GM21737 (cell line): Measurements from ENCODE around the gene C1orf21.

Experiments
- ATAC-seq: cut with Tn5 transposase; IDR thresholded peaks from one replicate; pipeline ENCODE4 v1.9.1; 2021; ENCODE audit warnings: mild to moderate bottlenecking, moderate library complexity; ENCODE audit not compliant: unreplicated experiment

Gene C1orf21

DNA sequence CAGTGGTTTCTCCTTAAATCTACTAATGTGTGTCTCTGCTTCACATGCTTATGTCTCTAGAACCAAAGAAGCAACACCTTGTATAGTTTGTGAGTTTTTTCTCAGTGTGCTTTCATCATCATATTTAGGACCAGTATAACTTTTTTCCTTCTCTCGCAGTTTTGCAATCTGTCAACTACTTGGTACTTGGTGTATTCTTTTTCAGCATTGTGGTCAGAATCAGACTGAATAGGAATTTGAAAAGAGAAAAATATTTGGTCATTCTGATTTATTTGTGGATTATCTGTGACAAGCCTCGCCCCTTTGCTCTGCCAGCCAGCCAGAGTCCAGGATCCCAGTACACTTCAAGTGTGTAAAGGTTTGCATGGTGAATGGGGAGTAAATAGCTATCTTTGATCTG lies 122.3 kb downstream of the C1orf21 start:
- ATAC-seq = no peak

DNA sequence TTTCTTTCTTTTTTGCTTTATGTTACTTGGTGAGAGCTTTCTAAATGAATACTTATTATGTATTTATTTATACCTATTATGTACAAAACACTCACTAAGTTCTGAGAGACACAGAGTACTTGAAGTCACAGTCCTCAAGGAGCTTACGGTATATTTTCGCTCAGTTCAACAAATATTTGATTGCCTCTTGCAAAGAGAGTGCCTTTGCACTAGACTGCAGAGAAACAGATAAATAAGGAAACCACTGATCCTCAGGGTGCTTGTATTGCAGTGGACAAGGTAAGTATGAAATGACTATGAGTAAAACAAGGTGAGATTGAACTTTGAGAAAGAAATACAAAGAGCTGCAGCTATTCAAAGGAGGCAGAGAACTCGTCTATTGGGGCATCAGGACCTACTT lies 123.3 kb downstream of the C1orf21 start:
- ATAC-seq = no peak

DNA sequence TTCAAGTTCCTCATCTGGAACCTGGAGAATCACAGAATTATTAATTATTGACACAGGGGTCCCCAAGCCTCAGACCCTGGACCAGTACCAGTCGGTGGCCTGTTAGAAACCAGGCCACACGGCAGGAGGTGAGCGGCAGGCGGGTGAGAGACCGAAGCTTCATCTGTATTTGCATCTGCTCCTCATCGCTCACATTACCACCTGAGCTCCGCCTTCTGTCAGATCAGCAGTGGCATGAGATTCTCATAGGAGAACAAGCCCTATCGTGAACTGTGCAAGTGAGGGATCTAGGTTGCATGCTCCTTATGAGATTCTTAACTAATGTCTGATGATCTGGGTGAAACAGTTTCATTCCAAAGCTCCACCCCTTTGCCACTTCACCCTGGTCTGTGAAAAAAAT lies 125.9 kb downstream of the C1orf21 start:
- no peak for ATAC-seq

DNA sequence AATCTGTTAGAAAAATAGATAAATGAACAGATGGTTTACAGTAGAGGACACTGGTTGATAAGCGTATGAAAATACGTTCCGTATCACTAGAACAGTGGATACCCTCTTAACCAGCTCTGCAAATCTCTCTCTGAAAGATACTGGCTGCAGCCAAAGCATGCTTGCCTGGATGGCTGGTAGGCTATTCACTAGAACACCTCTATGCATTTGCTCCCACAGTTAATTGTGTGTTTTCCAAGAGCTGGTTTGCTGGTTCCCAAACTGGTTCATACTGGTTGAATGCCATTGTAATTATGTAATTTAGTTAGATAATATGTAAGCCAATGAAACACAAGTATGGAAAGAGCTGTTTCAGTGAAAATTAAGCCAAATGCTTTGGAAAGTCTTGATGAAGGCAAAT lies 126.6 kb downstream of the C1orf21 start:
- no peak for ATAC-seq

DNA sequence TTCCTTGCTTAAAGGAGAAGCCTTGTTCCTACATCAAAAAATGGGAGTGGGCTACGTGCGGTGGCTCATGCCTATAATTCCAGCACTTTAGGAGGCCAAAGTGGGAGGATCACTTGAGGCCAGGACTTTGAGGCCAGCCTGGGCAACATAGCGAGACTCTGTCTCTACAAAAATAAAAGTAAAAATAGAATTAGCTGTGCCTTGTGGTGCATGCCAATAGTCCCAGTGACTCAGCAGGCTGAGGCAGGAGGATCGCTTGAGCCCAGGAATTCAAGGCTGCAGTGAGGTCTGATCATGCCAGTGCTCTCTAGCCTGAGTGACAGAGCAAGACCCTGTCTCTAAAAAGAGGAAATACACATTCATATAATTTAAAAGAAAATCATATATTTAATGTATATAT lies 127.1 kb downstream of the C1orf21 start:
- no peak for ATAC-seq

DNA sequence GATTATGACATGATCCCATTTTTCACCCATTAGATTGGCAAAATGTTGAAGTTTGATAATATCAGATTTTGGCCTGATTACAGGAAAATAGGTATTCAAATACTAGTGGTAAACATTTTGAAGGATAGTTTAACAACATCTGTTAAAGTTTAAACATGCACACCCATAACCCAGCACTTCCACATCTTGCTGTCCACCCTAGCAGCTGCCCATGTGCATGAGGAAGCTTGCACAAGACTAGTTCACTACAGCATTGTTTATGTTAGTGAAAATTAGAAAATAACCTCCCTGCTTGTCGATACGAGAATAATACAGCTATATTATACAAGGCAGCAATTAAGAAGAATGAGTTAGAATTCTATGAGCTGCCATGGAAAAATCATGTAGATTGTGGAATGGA lies 127.6 kb downstream of the C1orf21 start:
- no peak for ATAC-seq

DNA sequence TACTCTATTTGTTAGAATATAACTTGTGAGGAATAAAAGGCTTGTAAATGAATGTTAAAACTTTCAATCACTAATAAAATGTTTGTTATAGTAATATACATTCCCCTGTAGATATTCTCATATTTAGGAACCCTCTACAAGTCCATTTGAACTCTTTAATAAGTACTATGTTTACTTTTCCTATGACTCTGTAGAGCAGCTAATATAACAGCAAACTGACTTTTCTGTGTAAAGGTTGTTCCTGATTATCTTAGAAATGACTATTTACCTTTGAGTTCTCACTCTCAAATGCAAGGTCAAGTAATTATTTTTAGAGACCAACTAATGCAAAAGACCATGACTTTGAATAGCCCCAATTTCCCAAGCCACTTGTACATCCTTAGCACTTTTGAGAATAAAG lies 130.3 kb downstream of the C1orf21 start:
- ATAC-seq = no peak

DNA sequence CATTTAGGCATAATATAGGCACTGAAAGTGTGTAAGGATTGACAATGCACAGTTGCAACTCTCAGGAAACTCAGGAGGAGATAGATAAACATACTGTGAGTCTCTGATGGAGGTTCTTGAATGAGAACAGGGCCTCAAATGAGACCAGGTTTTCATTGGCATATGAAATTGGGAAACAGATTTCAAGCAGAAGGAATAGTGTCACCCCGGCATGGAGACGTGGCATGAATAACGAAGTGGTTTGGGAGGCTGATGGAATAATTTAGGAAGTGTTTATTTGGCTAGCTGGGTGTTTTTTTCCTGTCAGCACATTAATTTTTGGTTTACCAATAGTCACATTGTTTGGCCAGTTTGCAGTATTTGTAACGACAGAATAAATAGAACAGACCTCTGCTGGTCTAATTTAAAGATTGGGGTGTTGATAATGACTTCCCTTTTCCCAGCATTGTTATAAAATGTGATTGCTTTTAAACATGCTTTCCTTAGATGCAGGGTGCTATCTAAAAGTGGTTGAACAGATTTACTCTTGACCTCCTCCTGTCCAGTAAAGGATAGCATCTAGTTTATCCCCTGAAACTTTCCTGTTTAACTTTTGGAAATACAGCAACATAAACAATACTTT lies 132.0 kb downstream of the C1orf21 start:
- no peak for ATAC-seq

DNA sequence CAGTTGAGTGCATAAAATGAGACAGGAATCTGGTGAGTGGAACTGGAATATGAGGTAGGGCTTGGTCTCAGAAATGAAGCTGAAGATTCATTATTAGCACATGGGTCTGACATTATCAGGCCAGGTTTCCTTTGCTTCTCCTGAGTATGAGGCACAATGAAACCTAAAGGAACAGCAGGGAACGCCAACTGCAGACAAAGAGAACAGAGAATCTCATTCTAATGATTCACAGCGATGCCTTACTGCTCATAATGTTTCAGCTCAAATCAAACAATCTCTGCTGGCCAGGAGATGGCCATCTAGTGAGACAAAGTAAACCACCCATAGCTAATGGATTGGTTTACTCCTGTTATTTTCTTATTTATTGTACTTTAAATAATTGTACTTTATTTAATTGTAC lies 133.5 kb downstream of the C1orf21 start:
- ATAC-seq = no peak

DNA sequence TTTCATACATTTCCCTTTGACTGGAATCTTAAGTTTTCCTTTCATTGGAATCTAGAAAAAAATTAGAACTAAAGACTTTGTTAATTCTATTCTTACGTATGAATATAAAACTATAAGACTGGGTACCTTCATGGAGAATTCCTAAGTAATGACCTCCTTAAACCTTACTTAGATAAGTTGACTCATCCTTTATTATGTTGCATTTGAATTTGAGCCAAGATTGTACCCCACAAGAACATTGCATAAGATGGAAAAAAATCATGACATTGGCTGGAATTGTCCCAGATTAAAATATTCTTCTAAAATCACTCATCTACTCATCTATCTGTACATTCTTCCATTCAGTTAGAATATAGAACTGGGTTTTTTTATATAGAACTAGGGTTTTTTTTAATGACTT lies 137.4 kb downstream of the C1orf21 start:
- ATAC-seq = no peak

DNA sequence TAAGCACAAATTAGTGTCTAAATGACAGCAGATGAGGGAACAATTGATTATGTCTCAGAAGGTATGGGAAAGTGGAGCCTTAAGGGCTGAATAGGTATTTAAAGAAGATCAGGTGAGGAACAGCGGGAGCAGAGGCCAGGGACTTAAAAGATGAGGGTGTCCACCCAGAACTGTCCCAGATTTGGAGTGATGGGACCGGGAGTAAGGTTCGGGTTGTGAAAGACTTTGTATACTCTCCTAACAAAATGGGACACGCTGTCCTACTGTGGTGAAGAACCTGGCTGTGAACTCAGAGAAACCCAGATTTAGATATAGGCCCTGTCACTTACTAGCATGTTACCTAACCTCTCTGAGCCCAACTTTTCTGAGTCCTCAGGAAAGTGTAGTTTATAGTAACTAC lies 140.6 kb downstream of the C1orf21 start:
- ATAC-seq = no peak

DNA sequence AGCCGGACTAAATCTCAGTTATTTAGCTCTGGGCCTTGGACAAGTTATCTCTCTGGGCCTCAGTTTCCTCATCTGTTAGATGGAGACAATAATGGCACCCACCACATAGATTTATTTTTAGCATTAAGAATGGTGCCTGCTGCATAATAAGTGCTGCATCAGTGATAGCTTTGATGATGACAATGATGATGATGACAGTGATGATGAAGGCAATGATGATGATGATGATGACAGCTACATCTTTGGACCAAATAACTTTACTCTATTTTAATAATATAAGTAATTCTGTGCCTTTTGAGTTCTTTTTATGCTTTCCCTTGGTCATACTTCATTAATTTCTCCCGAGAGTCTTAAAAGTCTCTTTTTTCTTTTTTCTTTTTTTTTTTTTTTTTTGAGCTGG lies 143.4 kb downstream of the C1orf21 start:
- no peak for ATAC-seq

DNA sequence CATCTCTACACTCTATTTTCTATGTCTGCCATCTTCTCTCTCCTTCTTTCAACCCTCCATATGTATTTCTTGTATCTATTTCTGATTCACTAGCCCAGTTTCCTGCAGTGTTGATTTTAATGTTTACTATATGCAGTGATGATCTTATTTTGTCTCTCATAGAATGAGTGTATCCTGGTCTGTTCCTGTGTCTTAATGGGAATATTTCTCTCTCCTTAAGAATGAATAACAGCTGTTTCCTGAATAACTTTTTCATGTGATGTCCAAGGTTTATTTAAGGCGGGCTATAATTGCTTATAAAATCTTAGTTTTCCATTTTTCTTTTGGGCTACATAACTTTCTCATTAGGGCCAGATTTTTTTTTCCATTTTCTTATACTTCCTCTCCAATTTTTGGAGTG lies 144.5 kb downstream of the C1orf21 start:
- no peak for ATAC-seq

DNA sequence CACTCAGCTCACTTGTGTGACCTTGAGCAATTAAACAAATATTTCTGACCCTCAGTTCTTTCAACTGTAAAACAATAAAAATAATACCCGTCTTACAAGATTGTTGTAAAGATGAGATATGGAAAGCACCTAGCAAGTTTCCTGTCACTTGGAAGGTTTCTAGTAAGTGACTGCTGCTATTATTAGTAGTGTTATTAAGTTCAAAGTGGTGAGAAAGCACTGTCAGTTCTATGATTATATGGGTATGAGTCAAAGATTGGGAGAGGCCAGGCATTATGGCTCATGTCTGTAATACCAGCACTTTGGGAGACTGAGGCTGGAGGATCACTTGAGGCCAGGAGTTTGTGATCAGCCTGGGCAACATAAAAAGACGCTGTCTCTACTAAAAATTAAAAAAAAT lies 145.4 kb downstream of the C1orf21 start:
- no peak for ATAC-seq

DNA sequence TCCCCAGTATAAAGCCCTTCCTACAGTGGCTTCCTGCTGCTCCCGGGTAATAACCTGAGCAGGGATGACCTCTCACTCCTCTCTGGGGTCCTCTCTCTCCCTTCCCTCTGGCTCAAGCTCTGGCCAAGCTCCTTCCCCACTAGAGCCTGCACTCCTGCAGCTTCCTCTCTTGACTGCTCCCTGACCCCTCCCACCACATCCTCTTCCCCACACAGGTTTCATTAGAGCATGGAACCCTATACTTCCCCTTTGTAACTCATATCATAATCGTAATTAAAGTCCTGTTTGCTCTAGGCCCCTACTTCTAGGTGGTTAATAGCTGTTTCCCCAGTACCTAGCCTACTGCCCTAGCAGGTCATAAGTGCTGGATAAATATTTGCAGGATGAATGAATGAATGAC lies 146.2 kb downstream of the C1orf21 start:
- ATAC-seq = no peak

DNA sequence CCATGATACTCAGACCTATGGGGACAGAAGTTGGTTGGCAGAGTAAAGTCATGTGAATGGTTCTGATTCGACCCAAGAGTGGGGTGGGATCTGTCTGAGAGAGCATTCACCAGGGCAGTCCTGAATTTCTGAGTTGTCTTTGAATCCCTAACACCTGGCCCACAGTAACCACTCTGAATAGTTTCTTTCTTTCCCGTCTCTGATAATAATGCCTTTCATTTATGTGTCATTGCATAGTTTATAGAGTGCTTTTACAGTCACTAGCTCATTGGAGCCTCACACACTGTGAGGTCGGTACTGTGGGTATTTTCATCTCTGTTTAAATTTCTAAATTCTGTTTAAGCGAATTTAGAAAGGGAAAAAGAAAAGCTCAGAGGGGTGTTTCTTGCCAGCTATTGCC lies 147.1 kb downstream of the C1orf21 start:
- ATAC-seq = no peak

DNA sequence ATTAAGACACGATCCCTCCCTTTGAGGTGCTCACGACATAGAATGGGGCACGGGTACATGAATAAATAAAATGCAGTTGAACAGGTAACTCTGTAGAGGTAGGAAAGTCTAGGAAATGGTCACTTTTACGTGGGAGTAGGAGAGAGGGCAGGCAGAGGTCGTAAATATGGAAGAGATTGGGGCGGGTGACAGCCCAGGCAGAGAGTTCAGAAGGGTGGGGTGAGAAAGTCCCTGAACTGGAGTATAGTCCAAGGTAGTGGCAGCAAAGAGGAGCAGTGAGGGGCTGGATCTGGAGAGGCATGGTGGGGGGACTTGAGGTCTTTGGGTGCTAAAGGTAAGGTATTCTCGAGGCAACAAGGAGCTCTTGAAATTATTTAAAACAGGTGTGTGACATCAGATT lies 147.9 kb downstream of the C1orf21 start:
- ATAC-seq = no peak

DNA sequence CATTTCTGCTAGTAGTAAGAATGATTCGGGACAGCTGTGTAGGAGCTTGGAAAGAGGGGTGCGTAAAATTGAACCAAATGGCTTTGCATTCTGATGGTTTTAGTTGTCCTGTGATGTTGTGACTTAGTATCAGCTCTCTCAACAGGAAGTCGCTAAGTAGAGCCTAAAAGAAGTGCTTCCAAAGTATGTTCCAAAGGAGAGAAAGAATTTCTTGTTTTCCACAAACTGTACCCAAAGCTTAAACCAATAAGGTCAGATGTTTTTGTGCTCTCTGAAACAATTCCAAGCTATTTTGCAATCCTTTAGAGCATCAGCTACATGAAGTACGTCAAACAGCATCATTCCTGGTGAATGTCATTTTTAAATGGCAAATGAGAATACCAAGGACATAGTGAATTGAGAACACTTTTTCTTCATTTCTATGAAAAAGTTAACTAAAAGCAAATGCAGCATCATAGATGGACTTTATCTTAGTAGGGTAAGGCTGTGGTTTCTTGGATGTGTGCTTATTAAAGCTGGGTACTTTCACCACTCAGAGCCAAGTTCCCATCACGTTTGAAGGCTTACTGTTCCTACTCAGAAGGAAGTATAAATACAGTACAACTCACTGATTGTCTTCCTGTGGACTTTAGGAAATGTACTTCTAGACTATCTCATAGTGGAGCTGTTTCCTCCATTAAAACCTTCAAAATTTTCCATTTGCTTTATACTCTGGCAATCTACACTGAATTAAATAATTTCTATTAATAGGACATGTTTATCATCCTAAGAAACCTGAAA lies 148.6 kb downstream of the C1orf21 start:
- no peak for ATAC-seq

DNA sequence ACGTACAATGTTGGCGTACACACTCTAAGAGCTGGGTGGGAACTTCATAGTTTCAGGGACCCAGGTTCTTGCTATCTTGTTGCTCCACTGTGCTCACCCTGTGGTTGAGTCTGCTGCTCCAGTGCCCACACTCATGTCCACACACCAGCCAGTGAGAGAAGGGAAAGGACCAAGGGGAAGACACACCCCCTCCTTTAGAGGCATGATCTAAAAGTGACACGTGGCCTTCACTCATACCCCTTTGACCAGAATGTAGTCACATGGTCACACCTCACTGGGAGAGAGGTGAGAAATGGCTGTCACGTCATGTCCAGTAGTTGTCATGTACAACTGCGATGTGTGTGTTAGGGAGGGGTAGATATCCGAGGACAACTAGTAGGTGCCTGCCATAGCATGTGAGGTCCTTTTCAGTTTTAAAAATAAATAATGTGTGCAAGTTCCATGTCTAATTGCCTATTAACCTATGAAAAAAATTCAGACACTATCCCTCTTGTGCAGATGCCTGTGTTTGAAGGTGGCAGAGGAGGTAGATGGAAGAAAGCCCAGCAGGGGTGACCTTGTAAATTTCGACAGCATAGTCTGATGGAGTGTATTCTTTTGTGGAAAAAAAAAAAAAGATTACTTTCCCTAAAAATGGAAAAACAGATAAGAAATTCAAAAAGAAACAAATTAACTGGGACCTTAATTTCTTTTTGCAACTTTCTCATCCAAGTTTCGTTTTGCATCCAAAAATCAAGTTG lies 149.6 kb downstream of the C1orf21 start:
- ATAC-seq = no peak

DNA sequence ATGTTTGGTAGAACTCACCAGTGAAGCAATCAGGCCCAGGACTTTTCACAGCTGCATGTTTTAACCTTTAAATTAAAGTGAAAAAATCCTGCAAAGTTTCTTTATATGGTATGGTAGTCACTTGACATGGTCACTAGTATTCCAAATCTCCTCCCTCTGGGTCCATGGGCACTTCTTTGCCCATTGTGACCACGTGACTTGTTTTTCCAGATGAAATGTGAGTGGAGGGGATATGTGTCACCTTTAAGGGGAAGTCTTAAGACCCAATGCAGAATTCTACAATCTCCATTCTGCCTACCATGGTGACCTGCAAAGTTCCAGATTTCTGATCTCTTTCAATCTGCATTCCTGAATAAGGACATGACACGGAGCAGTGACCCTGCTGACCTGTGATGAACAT lies 152.8 kb downstream of the C1orf21 start:
- ATAC-seq = no peak

DNA sequence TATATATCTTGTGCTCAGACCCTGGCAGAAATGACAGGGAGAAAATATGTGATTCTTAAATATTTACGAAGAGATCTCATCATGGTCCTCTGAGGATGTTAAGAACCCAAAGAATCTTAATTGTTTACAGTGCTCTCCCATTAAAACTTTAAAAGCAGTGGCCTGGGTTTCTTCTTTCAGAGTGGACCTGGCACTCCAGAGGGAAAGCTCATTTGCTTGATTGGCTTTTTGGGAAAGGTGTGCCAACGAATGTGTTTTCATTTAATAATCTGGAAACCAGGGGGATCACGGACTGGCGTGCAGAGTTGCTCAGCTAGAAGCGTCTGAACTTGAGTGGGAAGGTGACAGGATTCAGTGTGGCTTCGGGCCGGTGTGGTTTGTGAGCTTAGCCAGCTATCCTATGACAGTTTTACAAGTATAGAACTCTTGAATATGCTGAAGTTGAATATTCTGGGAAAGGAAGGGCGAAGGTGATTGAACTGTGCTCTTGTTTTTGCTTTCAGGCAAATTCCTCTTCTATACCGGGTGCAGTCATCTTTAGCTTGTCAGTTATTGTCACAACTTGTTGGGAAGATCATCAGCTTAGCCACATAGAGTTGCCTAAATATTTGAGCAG lies 154.8 kb downstream of the C1orf21 start:
- no peak for ATAC-seq

DNA sequence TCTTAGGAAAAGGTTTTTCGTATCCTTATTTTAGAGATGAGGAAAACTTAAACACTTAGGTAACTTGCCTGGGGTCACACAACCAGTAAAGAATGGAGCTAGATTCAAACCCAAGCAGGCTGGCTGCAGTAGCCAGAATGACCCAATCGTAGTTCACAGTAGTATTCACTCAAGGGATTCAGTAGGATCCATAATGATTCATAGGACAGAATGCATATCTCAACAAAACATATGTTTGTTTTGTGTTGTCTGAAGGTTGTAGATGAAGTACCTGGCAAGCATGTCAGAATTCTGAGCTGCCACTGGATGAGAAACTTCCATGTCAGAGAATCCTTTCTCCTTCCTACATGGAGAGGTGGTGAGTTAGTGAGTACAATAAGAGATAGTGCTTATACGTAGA lies 155.5 kb downstream of the C1orf21 start:
- no peak for ATAC-seq
